ENCODE results near the gene TRMT2A. TPM values are rescaled to one million over a fixed set of nuclear protein-coding genes. Genes with fewer than 3 reads are reported as not detected.

TRMT2A gene
- total RNA-seq, 1 experiment from 2014 or later: 66.7 TPM

DNA sequence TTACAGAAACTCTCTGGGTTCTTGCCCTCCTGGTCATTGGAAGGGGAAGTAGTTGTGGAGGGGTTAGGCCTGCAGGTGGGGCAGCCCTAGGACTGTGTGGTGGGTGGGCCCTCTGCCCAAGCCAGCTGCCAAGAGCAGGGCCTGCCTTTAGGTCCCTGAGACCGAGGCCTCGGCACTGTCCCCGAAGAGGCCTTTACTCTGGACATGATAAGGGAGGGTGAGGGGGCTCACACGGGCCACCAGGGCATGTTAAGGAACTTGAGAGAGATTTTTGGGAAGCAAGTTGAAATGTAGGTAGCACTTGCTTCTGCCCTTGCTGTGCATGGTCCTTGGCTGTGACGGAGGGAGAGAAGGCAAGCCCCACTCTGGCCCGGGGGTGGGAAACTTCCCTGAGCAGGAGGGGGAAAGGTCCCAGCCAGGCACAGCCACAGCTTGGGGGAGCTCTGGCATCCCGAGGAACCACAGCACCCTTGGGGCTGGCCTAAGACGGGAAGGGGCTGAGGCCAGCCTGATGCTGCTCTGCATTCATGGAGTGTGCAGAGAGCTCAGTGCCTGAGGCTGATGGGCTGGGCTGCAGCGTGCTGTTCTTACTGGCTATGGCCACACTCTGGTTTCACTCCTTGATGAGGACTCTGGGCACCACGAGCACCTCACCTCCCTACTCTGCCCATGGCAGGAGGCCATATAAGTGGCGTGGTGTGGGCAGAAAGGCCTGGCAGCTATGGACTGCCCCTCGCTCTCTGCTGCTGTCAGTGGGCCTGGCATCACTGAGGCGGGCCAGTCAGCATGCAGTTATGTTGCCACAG, 8.9 kb downstream of the TRMT2A start:
- no peak overlapping the region for H3K27ac ChIP-seq (ENCODE audit: low read length)
- ChIA-PET CTCF (interaction anchor here (0.6 kb wide), 1 partner anchor 142 kb away, joined by 3 read pairs; no protein-coding TSS in a partner anchor), POLR2A (no interaction called here)
- BruUV-seq (replicated peaks): no TSS peak
- intact Hi-C loops (cut with micrococcal nuclease; ENCODE audit: unreplicated experiment) (no loop called here), in situ Hi-C loops (cut with HindIII; ENCODE audit: low pct_unique_long_range_greater_than_20kb, low sequenced_read_pairs) (no loop called here)
- no peak for TF ChIP-seq TCF7L2 (IDR thresholded peaks at IDR 0.05; ENCODE audit: low read depth, low read length)
- TF ChIP-seq, protein P1, sequence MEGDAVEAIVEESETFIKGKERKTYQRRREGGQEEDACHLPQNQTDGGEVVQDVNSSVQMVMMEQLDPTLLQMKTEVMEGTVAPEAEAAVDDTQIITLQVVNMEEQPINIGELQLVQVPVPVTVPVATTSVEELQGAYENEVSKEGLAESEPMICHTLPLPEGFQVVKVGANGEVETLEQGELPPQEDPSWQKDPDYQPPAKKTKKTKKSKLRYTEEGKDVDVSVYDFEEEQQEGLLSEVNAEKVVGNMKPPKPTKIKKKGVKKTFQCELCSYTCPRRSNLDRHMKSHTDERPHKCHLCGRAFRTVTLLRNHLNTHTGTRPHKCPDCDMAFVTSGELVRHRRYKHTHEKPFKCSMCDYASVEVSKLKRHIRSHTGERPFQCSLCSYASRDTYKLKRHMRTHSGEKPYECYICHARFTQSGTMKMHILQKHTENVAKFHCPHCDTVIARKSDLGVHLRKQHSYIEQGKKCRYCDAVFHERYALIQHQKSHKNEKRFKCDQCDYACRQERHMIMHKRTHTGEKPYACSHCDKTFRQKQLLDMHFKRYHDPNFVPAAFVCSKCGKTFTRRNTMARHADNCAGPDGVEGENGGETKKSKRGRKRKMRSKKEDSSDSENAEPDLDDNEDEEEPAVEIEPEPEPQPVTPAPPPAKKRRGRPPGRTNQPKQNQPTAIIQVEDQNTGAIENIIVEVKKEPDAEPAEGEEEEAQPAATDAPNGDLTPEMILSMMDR (IDR thresholded peaks at IDR 0.05): no peak
- ATAC-seq (no peak), DNase-seq (ENCODE audit: low read depth, low spot score) (no peak)
- no peaks in the 10 kb centered on the region for H3K27me3 ChIP-seq (ENCODE audit: control insufficient read depth, insufficient read depth, low read length)
- H3K36me3 ChIP-seq (ENCODE audit: control insufficient read depth, insufficient read depth, low read length): peaks cover under 1% of the 10 kb centered on the region
- H3K4me1 ChIP-seq (ENCODE audit: control insufficient read depth, insufficient read depth, low read length): peaks cover 5% of the 10 kb centered on the region
- H3K9me3 ChIP-seq (ENCODE audit: control insufficient read depth, insufficient read depth, low read depth, low read length): no peaks in the 10 kb centered on the region
- no peak overlapping the region for H3K4me3 ChIP-seq (ENCODE audit: low read depth in 2 of 2, low read length in 2 of 2)

GRCh38 chr22:20107471-20107901, 9.5 kb downstream of the TRMT2A start:
- BruUV-seq (replicated peaks): no TSS peak
- DNase-seq (ENCODE audit: low read depth, low spot score) (no peak), ATAC-seq (no peak)
- CTCF ChIA-PET: interaction anchor here (0.6 kb wide), 2 partner anchors 141 to 794 kb away, joined by 3 to 7 read pairs; no protein-coding TSS in a partner anchor
- intact Hi-C loops (cut with micrococcal nuclease; ENCODE audit: unreplicated experiment): no loop called here
- Histone ChIP-seq H3K27me3 (ENCODE audit: control insufficient read depth, insufficient read depth, low read length) (no peaks in the 10 kb centered on the region), H3K4me1 (ENCODE audit: control insufficient read depth, insufficient read depth, low read length) (peaks cover 3% of the 10 kb centered on the region), H3K36me3 (ENCODE audit: control insufficient read depth, insufficient read depth, low read length) (peaks cover 3% of the 10 kb centered on the region), H3K9me3 (ENCODE audit: control insufficient read depth, insufficient read depth, low read depth, low read length) (no peaks in the 10 kb centered on the region), H3K4me3 (ENCODE audit: low read depth in 2 of 2, low read length in 2 of 2) (no peak overlapping the region), H3K27ac (ENCODE audit: low read length) (no peak overlapping the region)
- in situ Hi-C loops (cut with HindIII; ENCODE audit: low pct_unique_long_range_greater_than_20kb, low sequenced_read_pairs): no loop called here
- POLR2A ChIA-PET: no interaction called here
- TF ChIP-seq, protein P1 (IDR thresholded peaks at IDR 0.05): no peak
- TF ChIP-seq TCF7L2 (IDR thresholded peaks at IDR 0.05; ENCODE audit: low read depth, low read length) (no peak), POLR2AphosphoS5 (IDR thresholded peaks at IDR 0.05; ENCODE audit: low read depth, low read length) (no peak), SIN3A (IDR thresholded peaks at IDR 0.05; ENCODE audit: borderline replicate concordance, insufficient read depth, low read depth, low read length) (no peak)
- TF ChIP-seq, protein P2, sequence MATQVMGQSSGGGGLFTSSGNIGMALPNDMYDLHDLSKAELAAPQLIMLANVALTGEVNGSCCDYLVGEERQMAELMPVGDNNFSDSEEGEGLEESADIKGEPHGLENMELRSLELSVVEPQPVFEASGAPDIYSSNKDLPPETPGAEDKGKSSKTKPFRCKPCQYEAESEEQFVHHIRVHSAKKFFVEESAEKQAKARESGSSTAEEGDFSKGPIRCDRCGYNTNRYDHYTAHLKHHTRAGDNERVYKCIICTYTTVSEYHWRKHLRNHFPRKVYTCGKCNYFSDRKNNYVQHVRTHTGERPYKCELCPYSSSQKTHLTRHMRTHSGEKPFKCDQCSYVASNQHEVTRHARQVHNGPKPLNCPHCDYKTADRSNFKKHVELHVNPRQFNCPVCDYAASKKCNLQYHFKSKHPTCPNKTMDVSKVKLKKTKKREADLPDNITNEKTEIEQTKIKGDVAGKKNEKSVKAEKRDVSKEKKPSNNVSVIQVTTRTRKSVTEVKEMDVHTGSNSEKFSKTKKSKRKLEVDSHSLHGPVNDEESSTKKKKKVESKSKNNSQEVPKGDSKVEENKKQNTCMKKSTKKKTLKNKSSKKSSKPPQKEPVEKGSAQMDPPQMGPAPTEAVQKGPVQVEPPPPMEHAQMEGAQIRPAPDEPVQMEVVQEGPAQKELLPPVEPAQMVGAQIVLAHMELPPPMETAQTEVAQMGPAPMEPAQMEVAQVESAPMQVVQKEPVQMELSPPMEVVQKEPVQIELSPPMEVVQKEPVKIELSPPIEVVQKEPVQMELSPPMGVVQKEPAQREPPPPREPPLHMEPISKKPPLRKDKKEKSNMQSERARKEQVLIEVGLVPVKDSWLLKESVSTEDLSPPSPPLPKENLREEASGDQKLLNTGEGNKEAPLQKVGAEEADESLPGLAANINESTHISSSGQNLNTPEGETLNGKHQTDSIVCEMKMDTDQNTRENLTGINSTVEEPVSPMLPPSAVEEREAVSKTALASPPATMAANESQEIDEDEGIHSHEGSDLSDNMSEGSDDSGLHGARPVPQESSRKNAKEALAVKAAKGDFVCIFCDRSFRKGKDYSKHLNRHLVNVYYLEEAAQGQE (IDR thresholded peaks at IDR 0.05; ENCODE audit: insufficient read depth in 1 of 2, low read depth in 2 of 2, low read length in 1 of 2): no peak

All from Panc1 (cell line).